Body of pancreas (tissue), 4 donors: Measurements from ENCODE around the gene SP7.

Experiments
- CTCF ChIP-seq, 7 experiments: fragments of 450-650 bp in 4 of 7; fragments of 200-600 bp in 3 of 7; sonication (generic) in 3 of 7; IDR thresholded peaks; one replicate each; pipeline ENCODE4 v1.5.1; 2016 to 2019; ENCODE audit warnings: antibody characterized with exemption in 7 of 7
- POLR2A ChIP-seq, 3 donors: fragments of 450-650 bp; IDR thresholded peaks; one replicate each; pipeline ENCODE4 v1.6.1; 2016; ENCODE audit warnings: antibody characterized with exemption in 3 of 3, mild to moderate bottlenecking in 2 of 3

- TF ChIP-seq CTCF (IDR thresholded peaks at IDR 0.05) (no peak), POLR2A (IDR thresholded peaks at IDR 0.05) (no peak)
Observed at GRCh38 chr12:53338916-53339315, 2.8 kb upstream of the SP7 start.
